Body of pancreas (tissue), 4 donors: ENCODE measurements around the gene CD248.
A peak's percentile ranks its signal among the peaks of the same experiment; 100 is the strongest.

Source experiments
- CTCF ChIP-seq, 7 experiments: fragments of 450-650 bp in 4 of 7; fragments of 200-600 bp in 3 of 7; sonication (generic) in 3 of 7; IDR thresholded peaks; one replicate each; pipeline ENCODE4 v1.5.1; 2016 to 2019; ENCODE audit warnings: antibody characterized with exemption in 7 of 7
- POLR2A ChIP-seq, 3 donors: fragments of 450-650 bp; IDR thresholded peaks; one replicate each; pipeline ENCODE4 v1.6.1; 2016; ENCODE audit warnings: antibody characterized with exemption in 3 of 3, mild to moderate bottlenecking in 2 of 3

GRCh38 chr11:66311965-66312548 lies 4.8 kb downstream of the CD248 start:
- TF ChIP-seq POLR2A (IDR thresholded peaks at IDR 0.05) (peak in 2 of 3 donors; percentile 23 to 49), CTCF (IDR thresholded peaks at IDR 0.05) (peak in 6 of 7 experiments; percentile 79 to 97 (median 89))
